PC-3 (cell line): ENCODE data around the gene PLA2G4F. TPM values are rescaled to one million over a fixed set of nuclear protein-coding genes. Genes with fewer than 3 reads are reported as not detected.

Experiments used
- ATAC-seq: fragments of 200-7000 bp; cut with Tn5 transposase; 2 replicates; pipeline ENCODE4 v1.9.1; 2020; ENCODE audit warnings: mild to moderate bottlenecking, moderate library complexity
- Bru-seq: library from RNA; stranded (reverse); fragments of 400-500 nt; gene quantifications from one replicate; lab custom pipeline; 2021; lab: Mats Ljungman, UMichigan
- BruChase-seq, 2 experiments: library from RNA; stranded (reverse); fragments of 400-500 nt; gene quantifications; one replicate each; lab custom pipeline; 2021; lab: Mats Ljungman, UMichigan
- BruUV-seq: library from RNA; stranded (reverse); fragments of 400-500 nt; replicated peaks from 2 replicates; lab custom pipeline; 2021; lab: Mats Ljungman, UMichigan
- CTCF ChIA-PET: fragments of 300-600 bp; sonication (Branson Sonifier 250); formaldehyde crosslinking; loops from one replicate; lab custom pipeline; 2022; ENCODE audit warnings: antibody characterized with exemption; lab: Charles Lee
- POLR2A ChIA-PET: fragments of 300-600 bp; sonication (Branson Sonifier 250); formaldehyde crosslinking; loops from one replicate; lab custom pipeline; 2022; ENCODE audit warnings: antibody characterized with exemption; ENCODE audit not compliant: unreplicated experiment; lab: Charles Lee
- DNase-seq: peaks from one replicate; pipeline ENCODE4 v3.0.0-alpha.2; 2015
- H2AFZ ChIP-seq: fragments of 300-600 bp; sonication (generic); 2 replicates; pipeline ENCODE4 v1.6.0; 2016; ENCODE audit warnings: antibody characterized with exemption, low read length
- H3F3A ChIP-seq: fragments of 300-600 bp; sonication (generic); one replicate; pipeline ENCODE4 v1.6.0; 2017; ENCODE audit warnings: antibody characterized with exemption, low read length, control low read depth, mild to moderate bottlenecking; ENCODE audit not compliant: unreplicated experiment
- H3K27ac ChIP-seq: fragments of 300-600 bp; sonication (generic); 2 replicates; pipeline ENCODE4 v1.5.1; 2016; ENCODE audit warnings: mild to moderate bottlenecking, low read length
- H3K27me3 ChIP-seq: fragments of 300-600 bp; sonication (generic); 2 replicates; pipeline ENCODE4 v1.6.1; 2016; ENCODE audit warnings: low read length, mixed read lengths
- H3K36me3 ChIP-seq: fragments of 300-600 bp; sonication (generic); 2 replicates; pipeline ENCODE4 v1.6.1; 2016; ENCODE audit warnings: low read depth, mixed run types, low read length, mixed read lengths
- H3K4me1 ChIP-seq: fragments of 300-600 bp; sonication (generic); 2 replicates; pipeline ENCODE4 v1.5.1; 2016; ENCODE audit warnings: low read length; ENCODE audit not compliant: insufficient read depth
- H3K4me2 ChIP-seq: fragments of 300-600 bp; sonication (generic); 2 replicates; pipeline ENCODE4 v1.6.0; 2016; ENCODE audit warnings: low read length
- H3K4me3 ChIP-seq: fragments of 300-600 bp; sonication (generic); 2 replicates; pipeline ENCODE4 v1.5.1; 2016; ENCODE audit warnings: mild to moderate bottlenecking, low read length, mixed read lengths
- H3K79me2 ChIP-seq: fragments of 300-600 bp; sonication (generic); 2 replicates; pipeline ENCODE4 v1.6.1; 2017; ENCODE audit warnings: low read length, mixed read lengths
- H3K9ac ChIP-seq: fragments of 300-600 bp; sonication (generic); 2 replicates; pipeline ENCODE4 v1.6.0; 2016; ENCODE audit warnings: mild to moderate bottlenecking, low read length
- H3K9me2 ChIP-seq: fragments of 300-600 bp; sonication (generic); replicated peaks from 2 replicates; pipeline ENCODE4 v1.6.1; 2016; ENCODE audit warnings: mixed run types, low read length, mixed read lengths
- H3K9me3 ChIP-seq: fragments of 300-600 bp; sonication (generic); 2 replicates; pipeline ENCODE4 v1.6.1; 2016; ENCODE audit warnings: low read length, mixed read lengths
- H4K20me1 ChIP-seq: fragments of 300-600 bp; sonication (generic); 2 replicates; pipeline ENCODE4 v1.6.1; 2016; ENCODE audit warnings: low read length, mixed read lengths
- CTCF ChIP-seq: fragments of 300-600 bp; sonication (generic); conservative IDR thresholded peaks from 2 replicates; pipeline ENCODE4 v1.5.1; 2017; ENCODE audit warnings: antibody characterized with exemption, low read depth, mild to moderate bottlenecking, low read length
- EZH2 ChIP-seq: fragments of 300-600 bp; sonication (generic); IDR thresholded peaks from one replicate; pipeline ENCODE4 v1.6.1; 2017; ENCODE audit warnings: antibody characterized with exemption, mild to moderate bottlenecking, low read length; ENCODE audit not compliant: unreplicated experiment
- EZH2phosphoT487 ChIP-seq: fragments of 300-600 bp; sonication (generic); IDR thresholded peaks from 2 replicates; pipeline ENCODE4 v1.6.1; 2018; ENCODE audit warnings: mild to moderate bottlenecking, antibody characterized with exemption, low read length, borderline replicate concordance
- intact Hi-C: fragments of 100-400 bp; cut with micrococcal nuclease; formaldehyde crosslinking; loops from 2 replicates; pipeline ENCODE4 v1.9.0; 2023
- long read RNA-seq: library from polyadenylated mRNA; unstranded; transcript quantifications from one replicate; pipeline ENCODE4 v2.0.0, GENCODE V29; 2021; ENCODE audit not compliant: unreplicated experiment
- total RNA-seq: library from RNA; depleted of rRNA; stranded (reverse); fragments of >200 nt; gene quantifications from 2 replicates; pipeline ENCODE4 v1.2.3, GENCODE V29; 2014; rRNA removed

PLA2G4F gene
- total RNA-seq (5.5 and 5.8 TPM in 2 replicates), Bru-seq, nascent RNA (percentile 33 among the genes with signal in this experiment), BruChase-seq, experiment 1, labeled RNA remaining after a 6-hour chase (percentile 22 among the genes with signal in this experiment), BruChase-seq, experiment 2, labeled RNA remaining after a 2-hour chase (percentile 23 among the genes with signal in this experiment)
- long read RNA-seq, full-length matches to known transcripts: 1 of 5 reads
- long read RNA-seq, partial matches to known transcripts: 1 of 5 reads
- long read RNA-seq, other reads (novel, unspliced or antisense): 3 of 5 reads

GRCh38 chr15:42156243-42156922, at the start of gene PLA2G4F:
PLA2G4F (minus strand) TSS chr15:42156636; CDS start chr15:42156549, 87 bp downstream.
- Histone ChIP-seq H2AFZ (peak within 1 kb of the TSS; percentile 84), H3K9me2 (no peaks in the 10 kb centered on the region), H3K36me3 (peaks cover 14% of the 10 kb centered on the region), H3F3A (no peaks in the 10 kb centered on the region), H3K79me2 (no peaks in the 10 kb centered on the region), H3K4me2 (peak within 1 kb of the TSS; percentile 87), H3K9me3 (no peaks in the 10 kb centered on the region), H3K9ac (peak within 1 kb of the TSS; percentile 45), H3K27me3 (no peaks in the 10 kb centered on the region), H3K27ac (peak within 1 kb of the TSS; percentile 50), H4K20me1 (no peaks in the 10 kb centered on the region), H3K4me3 (peak within 1 kb of the TSS; percentile 63), H3K4me1 (peaks cover 17% of the 10 kb centered on the region)
- TF ChIP-seq EZH2phosphoT487 (no peak), EZH2 (no peak), CTCF (no peak)
- ChIA-PET CTCF (no interaction called here), POLR2A (interaction anchor here (0.6 kb wide), 2 partner anchors 370 to 417 kb away, joined by 3 to 4 read pairs; no protein-coding TSS in a partner anchor)
- DNase-seq (peak; percentile 68), ATAC-seq (peak; percentile 80)
- no TSS peak for BruUV-seq
- intact Hi-C loops: no loop called here

- H3K4me1 ChIP-seq: peaks cover 24% of the 10 kb centered on the region
- no peak for TF ChIP-seq EZH2
- no peaks in the 10 kb centered on the region for H3K9me3 ChIP-seq
- H3K79me2 ChIP-seq: peaks cover 46% of the 10 kb centered on the region
- no peak overlapping the region for H3K4me3 ChIP-seq
- no peaks in the 10 kb centered on the region for H3K9me2 ChIP-seq
- no peaks in the 10 kb centered on the region for H3K27me3 ChIP-seq
- ATAC-seq (peak; percentile 57), DNase-seq (peak; percentile 81)
- no TSS peak for BruUV-seq
- H2AFZ ChIP-seq: no peak overlapping the region
- no peaks in the 10 kb centered on the region for H4K20me1 ChIP-seq
- intact Hi-C loops: loop anchor here (10.0 kb wide), 1 partner anchor 271 kb away; no protein-coding TSS in a partner anchor
- no peak overlapping the region for H3K9ac ChIP-seq
- peak overlapping the region; percentile 9 for H3K4me2 ChIP-seq
- POLR2A ChIA-PET: no interaction called here
- CTCF ChIA-PET: interaction anchor here (0.6 kb wide), 1 partner anchor 723 kb away, joined by 3 read pairs; no protein-coding TSS in a partner anchor
- H3F3A ChIP-seq: no peaks in the 10 kb centered on the region
- H3K27ac ChIP-seq: peak overlapping the region; percentile 44
- H3K36me3 ChIP-seq: peaks cover 10% of the 10 kb centered on the region
Measured at GRCh38 chr15:42203891-42204290, 47.5 kb upstream of the PLA2G4F start.

- no TSS peak for BruUV-seq
- CTCF ChIA-PET: no interaction called here
Measured at GRCh38 chr15:42202653-42203052, 46.2 kb upstream of the PLA2G4F start.

More at GRCh38 chr15:42202653-42203052, 46.2 kb upstream of the PLA2G4F start:
- H3F3A ChIP-seq: no peaks in the 10 kb centered on the region
- POLR2A ChIA-PET: no interaction called here
- H3K9me3 ChIP-seq: no peaks in the 10 kb centered on the region
- peaks cover 42% of the 10 kb centered on the region for H3K79me2 ChIP-seq
- peaks cover 10% of the 10 kb centered on the region for H3K36me3 ChIP-seq
- ATAC-seq (no peak), DNase-seq (no peak)
- no peaks in the 10 kb centered on the region for H3K9me2 ChIP-seq
- H3K4me1 ChIP-seq: peaks cover 20% of the 10 kb centered on the region
- no peak overlapping the region for H3K4me3 ChIP-seq
- TF ChIP-seq EZH2phosphoT487: no peak
- TF ChIP-seq EZH2: no peak
- no peak for TF ChIP-seq CTCF
- no peak overlapping the region for H3K9ac ChIP-seq
- no peak overlapping the region for H2AFZ ChIP-seq
- no peak overlapping the region for H3K27ac ChIP-seq
- intact Hi-C loops: loop anchor here (10.0 kb wide), 1 partner anchor 272 kb away; no protein-coding TSS in a partner anchor
- no peak overlapping the region for H3K4me2 ChIP-seq
- H3K27me3 ChIP-seq: no peaks in the 10 kb centered on the region
- no peaks in the 10 kb centered on the region for H4K20me1 ChIP-seq
